Neural cell (in vitro differentiated cells): ENCODE data around the gene TM7SF2. TPM values are rescaled to one million over a fixed set of nuclear protein-coding genes. Genes with fewer than 3 reads are reported as not detected.

Experiments used
- H2AFZ ChIP-seq: fragments of 200-600, 300-800 bp; sonication (generic), shearing (Covaris generic); 2 replicates; pipeline ENCODE4 v1.6.0; 2014; ENCODE audit warnings: low read depth, mild to moderate bottlenecking, antibody characterized with exemption, low read length, moderate library complexity
- H3F3A ChIP-seq: fragments of 200-600 bp; shearing (Covaris generic); 2 replicates; pipeline ENCODE4 v1.6.1; 2016; ENCODE audit warnings: mild to moderate bottlenecking, moderate library complexity, mixed read lengths, antibody characterized with exemption, low read length; ENCODE audit not compliant: insufficient read depth, poor library complexity, severe bottlenecking
- H3K27ac ChIP-seq: fragments of 200-600, 300-800 bp; sonication (generic), shearing (Covaris generic); 2 replicates; pipeline ENCODE4 v1.5.1; 2014; ENCODE audit warnings: mild to moderate bottlenecking, low read length, moderate library complexity
- H3K27me3 ChIP-seq: fragments of 300-800, 200-600 bp; sonication (generic), shearing (Covaris generic); 2 replicates; pipeline ENCODE4 v1.6.0; 2014; ENCODE audit warnings: mild to moderate bottlenecking, low read depth, low read length, moderate library complexity; ENCODE audit not compliant: insufficient read depth
- H3K36me3 ChIP-seq: fragments of 300-800, 200-600 bp; sonication (generic), shearing (Covaris generic); 2 replicates; pipeline ENCODE4 v1.5.1; 2014; ENCODE audit warnings: mild to moderate bottlenecking, antibody characterized with exemption, low read length, moderate library complexity; ENCODE audit not compliant: insufficient read depth
- H3K4me2 ChIP-seq: fragments of 300-800, 200-600 bp; sonication (generic), shearing (Covaris generic); 2 replicates; pipeline ENCODE4 v1.6.0; 2014; ENCODE audit warnings: mild to moderate bottlenecking, low read length
- H3K4me3 ChIP-seq: fragments of 300-800, 200-600 bp; sonication (generic), shearing (Covaris generic); 2 replicates; pipeline ENCODE4 v1.5.1; 2014; ENCODE audit warnings: mild to moderate bottlenecking, low read length, moderate library complexity
- H3K79me2 ChIP-seq: fragments of 200-600 bp; shearing (Covaris generic); replicated peaks from 2 replicates; pipeline ENCODE4 v1.6.0; 2014; ENCODE audit warnings: mild to moderate bottlenecking, low read length, moderate library complexity; ENCODE audit not compliant: insufficient read depth
- H3K9ac ChIP-seq: fragments of 300-800, 200-600 bp; sonication (generic), shearing (Covaris generic); 2 replicates; pipeline ENCODE4 v1.6.1; 2016; ENCODE audit warnings: mild to moderate bottlenecking, low read length, mixed read lengths
- H3K9me2 ChIP-seq: fragments of 200-600 bp; shearing (Covaris generic); 2 replicates; pipeline ENCODE4 v1.6.1; 2016; ENCODE audit warnings: mild to moderate bottlenecking, low read length, mixed read lengths; ENCODE audit not compliant: insufficient read depth
- H3K9me3 ChIP-seq: fragments of 200-600, 300-800 bp; sonication (generic), shearing (Covaris generic); 2 replicates; pipeline ENCODE4 v1.6.1; 2016; ENCODE audit warnings: mild to moderate bottlenecking, mixed run types, low read length, moderate library complexity, mixed read lengths
- H4K20me1 ChIP-seq: fragments of 200-600 bp; shearing (Covaris generic); 2 replicates; pipeline ENCODE4 v1.6.1; 2016; ENCODE audit warnings: mild to moderate bottlenecking, mixed run types; ENCODE audit not compliant: insufficient read depth
- CTCF ChIP-seq: fragments of 450-650 bp; IDR thresholded peaks from 2 replicates; pipeline ENCODE4 v1.5.1; 2014; ENCODE audit warnings: antibody characterized with exemption, mild to moderate bottlenecking, moderate library complexity; ENCODE audit not compliant: poor library complexity, severe bottlenecking
- EP300 ChIP-seq: fragments of 450-650 bp; conservative IDR thresholded peaks from 2 replicates; pipeline ENCODE4 v1.6.1; 2014; ENCODE audit warnings: antibody characterized with exemption, mild to moderate bottlenecking, moderate library complexity; ENCODE audit not compliant: poor library complexity, severe bottlenecking
- EZH2 ChIP-seq: fragments of 200-600, 300-800 bp; shearing (Covaris generic), sonication (generic); IDR thresholded peaks from 2 replicates; pipeline ENCODE4 v1.6.1; 2014; ENCODE audit warnings: antibody characterized with exemption, low read length, borderline replicate concordance, mild to moderate bottlenecking; ENCODE audit not compliant: insufficient read depth, poor library complexity, severe bottlenecking
- MXI1 ChIP-seq: fragments of 450-650 bp; conservative IDR thresholded peaks from 2 replicates; pipeline ENCODE4 v1.6.1; 2014; ENCODE audit warnings: antibody characterized with exemption, mild to moderate bottlenecking; ENCODE audit not compliant: poor library complexity, severe bottlenecking
- POLR2AphosphoS5 ChIP-seq: IDR thresholded peaks from 2 replicates; pipeline ENCODE4 v1.6.1; 2012
- RAD21 ChIP-seq: fragments of 450-650 bp; conservative IDR thresholded peaks from 2 replicates; pipeline ENCODE4 v1.6.1; 2014; ENCODE audit warnings: antibody characterized with exemption, mild to moderate bottlenecking, moderate library complexity
- REST ChIP-seq: IDR thresholded peaks from 2 replicates; pipeline ENCODE4 v1.6.1; 2012; ENCODE audit warnings: borderline replicate concordance
- SMC3 ChIP-seq: fragments of 450-650 bp; conservative IDR thresholded peaks from 2 replicates; pipeline ENCODE4 v1.6.1; 2014; ENCODE audit warnings: antibody characterized with exemption, mild to moderate bottlenecking, moderate library complexity; ENCODE audit not compliant: poor library complexity
- TAF1 ChIP-seq: IDR thresholded peaks from 2 replicates; pipeline ENCODE4 v1.6.1; 2012; ENCODE audit warnings: low read depth
- polyA plus RNA-seq: library from polyadenylated mRNA; depleted of rRNA; stranded (reverse); fragments of >200 nt; gene quantifications from 2 replicates; pipeline ENCODE4 v1.2.3, GENCODE V29; 2014

TM7SF2 gene
- polyA plus RNA-seq, 1 donor from 2014 or later: 78.4 TPM

- no peaks in the 10 kb centered on the region for H3K27me3 ChIP-seq
- peaks cover 16% of the 10 kb centered on the region for H3K79me2 ChIP-seq
- H3F3A ChIP-seq: peaks cover 5% of the 10 kb centered on the region
- no peaks in the 10 kb centered on the region for H3K36me3 ChIP-seq
- no peaks in the 10 kb centered on the region for H4K20me1 ChIP-seq
- no peak overlapping the region for H3K4me2 ChIP-seq
- TF ChIP-seq CTCF (no peak), SMC3 (no peak), MXI1 (no peak), RAD21 (no peak), EZH2 (no peak), REST (no peak), POLR2AphosphoS5 (no peak), EP300 (no peak), TAF1 (no peak)
- H2AFZ ChIP-seq: no peak overlapping the region
- no peaks in the 10 kb centered on the region for H3K9me2 ChIP-seq
- no peak overlapping the region for H3K9ac ChIP-seq
- H3K4me3 ChIP-seq: peak overlapping the region; percentile 100
- H3K9me3 ChIP-seq: no peaks in the 10 kb centered on the region
- no peak overlapping the region for H3K27ac ChIP-seq
These were observed 20.7 kb downstream of the TM7SF2 start for GRCh38 chr11:65132238-65132987.

- no peaks in the 10 kb centered on the region for H3K36me3 ChIP-seq
- H3K27me3 ChIP-seq: no peaks in the 10 kb centered on the region
- H3K4me3 ChIP-seq: peak overlapping the region; percentile 100
- TF ChIP-seq SMC3: no peak
- H3K9me2 ChIP-seq: no peaks in the 10 kb centered on the region
- no peak overlapping the region for H2AFZ ChIP-seq
- peak overlapping the region; percentile 95 for H3K4me2 ChIP-seq
- peaks cover 16% of the 10 kb centered on the region for H3K79me2 ChIP-seq
- H4K20me1 ChIP-seq: no peaks in the 10 kb centered on the region
- peaks cover 5% of the 10 kb centered on the region for H3F3A ChIP-seq
- H3K9me3 ChIP-seq: no peaks in the 10 kb centered on the region
- peak overlapping the region; percentile 97 for H3K9ac ChIP-seq
- H3K27ac ChIP-seq: peak overlapping the region; percentile 98
These were observed 21.5 kb downstream of the TM7SF2 start for GRCh38 chr11:65132988-65133700.
